ENCODE measurements around the gene NCOA1. TPM values are rescaled to one million over a fixed set of nuclear protein-coding genes. Genes with fewer than 3 reads are reported as not detected.

The NCOA1 gene
- total RNA-seq (2014; rRNA removed; shearing (Covaris generic); ENCODE audit: low replicate concordance): 4.1 and 5.4 TPM in 2 replicates

- peaks cover 20% of the 10 kb centered on the region for H3K4me1 ChIP-seq (ENCODE audit: low read length)
- 0 out of 2 replicates have a peak, but pooled peaks cover 8% of the 10 kb centered on the region for H4K20me1 ChIP-seq (ENCODE audit: insufficient read depth, low read depth, low read length)
- H2AFZ ChIP-seq (ENCODE audit: low read length): peak within 1 kb of the TSS; percentile 94
- H3K9ac ChIP-seq (ENCODE audit: low read length): peak within 1 kb of the TSS; percentile 77
- no peaks in the 10 kb centered on the region for H3K9me2 ChIP-seq (replicated peaks; ENCODE audit: insufficient read depth, low read length)
- no peaks in the 10 kb centered on the region for H3K79me2 ChIP-seq (ENCODE audit: low read length)
- no peak within 1 kb of the TSS for H3K27ac ChIP-seq (ENCODE audit: low read length)
- H3K4me2 ChIP-seq (ENCODE audit: low read depth, low read length, poor library complexity, severe bottlenecking): peak within 1 kb of the TSS; percentile 76
- peak within 1 kb of the TSS; percentile 71 for H3K4me3 ChIP-seq (ENCODE audit: low read length)
- DNase-seq: peak; percentile 95
- no peaks in the 10 kb centered on the region for H3K9me3 ChIP-seq (ENCODE audit: low read length)
- no peaks in the 10 kb centered on the region for H3K36me3 ChIP-seq (ENCODE audit: insufficient read depth, low read length)
- H3K27me3 ChIP-seq (ENCODE audit: low read length): no peaks in the 10 kb centered on the region
Observed at GRCh38 chr2:24490690-24491541, at the start of gene NCOA1. Gene NCOA1 (plus strand): TSS chr2:24491254. CDS start chr2:24658678, 167,424 bp downstream.

GRCh38 chr2:24448797-24449196 is 42.3 kb upstream of the NCOA1 start:
- no peak for DNase-seq
- Histone ChIP-seq H3K27me3 (ENCODE audit: low read length) (no peaks in the 10 kb centered on the region), H3K79me2 (ENCODE audit: low read length) (no peaks in the 10 kb centered on the region), H3K9me3 (ENCODE audit: low read length) (no peaks in the 10 kb centered on the region), H3K4me3 (ENCODE audit: low read length) (no peak overlapping the region), H3K27ac (ENCODE audit: low read length) (no peak overlapping the region), H3K9me2 (replicated peaks; ENCODE audit: insufficient read depth, low read length) (no peaks in the 10 kb centered on the region), H4K20me1 (ENCODE audit: insufficient read depth, low read depth, low read length) (no peaks in the 10 kb centered on the region), H3K36me3 (ENCODE audit: insufficient read depth, low read length) (no peaks in the 10 kb centered on the region), H3K4me1 (ENCODE audit: low read length) (no peaks in the 10 kb centered on the region), H3K4me2 (ENCODE audit: low read depth, low read length, poor library complexity, severe bottlenecking) (no peak overlapping the region), H2AFZ (ENCODE audit: low read length) (no peak overlapping the region), H3K9ac (ENCODE audit: low read length) (no peak overlapping the region)

GRCh38 chr2:24449344-24449743 is 41.7 kb upstream of the NCOA1 start:
- H3K9ac ChIP-seq (ENCODE audit: low read length): no peak overlapping the region
- H2AFZ ChIP-seq (ENCODE audit: low read length): no peak overlapping the region
- no peaks in the 10 kb centered on the region for H3K9me3 ChIP-seq (ENCODE audit: low read length)
- H3K9me2 ChIP-seq (replicated peaks; ENCODE audit: insufficient read depth, low read length): no peaks in the 10 kb centered on the region
- H3K27me3 ChIP-seq (ENCODE audit: low read length): no peaks in the 10 kb centered on the region
- H3K79me2 ChIP-seq (ENCODE audit: low read length): no peaks in the 10 kb centered on the region
- H3K27ac ChIP-seq (ENCODE audit: low read length): no peak overlapping the region
- DNase-seq: no peak
- H3K4me1 ChIP-seq (ENCODE audit: low read length): no peaks in the 10 kb centered on the region
- no peak overlapping the region for H3K4me3 ChIP-seq (ENCODE audit: low read length)
- H3K4me2 ChIP-seq (ENCODE audit: low read depth, low read length, poor library complexity, severe bottlenecking): no peak overlapping the region
- no peaks in the 10 kb centered on the region for H3K36me3 ChIP-seq (ENCODE audit: insufficient read depth, low read length)
- H4K20me1 ChIP-seq (ENCODE audit: insufficient read depth, low read depth, low read length): no peaks in the 10 kb centered on the region

- H3K9me2 ChIP-seq (replicated peaks; ENCODE audit: insufficient read depth, low read length): no peaks in the 10 kb centered on the region
- no peak overlapping the region for H3K27ac ChIP-seq (ENCODE audit: low read length)
- H3K36me3 ChIP-seq (ENCODE audit: insufficient read depth, low read length): no peaks in the 10 kb centered on the region
- DNase-seq: no peak
- no peaks in the 10 kb centered on the region for H3K9me3 ChIP-seq (ENCODE audit: low read length)
- no peaks in the 10 kb centered on the region for H3K79me2 ChIP-seq (ENCODE audit: low read length)
- H3K4me2 ChIP-seq (ENCODE audit: low read depth, low read length, poor library complexity, severe bottlenecking): no peak overlapping the region
- H3K27me3 ChIP-seq (ENCODE audit: low read length): no peaks in the 10 kb centered on the region
- no peaks in the 10 kb centered on the region for H4K20me1 ChIP-seq (ENCODE audit: insufficient read depth, low read depth, low read length)
- no peak overlapping the region for H3K4me3 ChIP-seq (ENCODE audit: low read length)
- H3K4me1 ChIP-seq (ENCODE audit: low read length): no peaks in the 10 kb centered on the region
- H2AFZ ChIP-seq (ENCODE audit: low read length): no peak overlapping the region
- H3K9ac ChIP-seq (ENCODE audit: low read length): no peak overlapping the region
Observed at GRCh38 chr2:24451805-24452501, 39.1 kb upstream of the NCOA1 start.

GRCh38 chr2:24452502-24452885 is 38.6 kb upstream of the NCOA1 start:
- Histone ChIP-seq H4K20me1 (ENCODE audit: insufficient read depth, low read depth, low read length) (no peaks in the 10 kb centered on the region), H3K4me3 (ENCODE audit: low read length) (no peak overlapping the region), H3K4me1 (ENCODE audit: low read length) (no peaks in the 10 kb centered on the region), H3K27me3 (ENCODE audit: low read length) (no peaks in the 10 kb centered on the region), H3K79me2 (ENCODE audit: low read length) (no peaks in the 10 kb centered on the region), H3K9me3 (ENCODE audit: low read length) (no peaks in the 10 kb centered on the region), H3K9me2 (replicated peaks; ENCODE audit: insufficient read depth, low read length) (no peaks in the 10 kb centered on the region), H2AFZ (ENCODE audit: low read length) (no peak overlapping the region), H3K4me2 (ENCODE audit: low read depth, low read length, poor library complexity, severe bottlenecking) (no peak overlapping the region), H3K27ac (ENCODE audit: low read length) (no peak overlapping the region), H3K36me3 (ENCODE audit: insufficient read depth, low read length) (no peaks in the 10 kb centered on the region), H3K9ac (ENCODE audit: low read length) (no peak overlapping the region)
- DNase-seq: no peak

- Histone ChIP-seq H3K36me3 (ENCODE audit: insufficient read depth, low read length) (no peaks in the 10 kb centered on the region), H3K27me3 (ENCODE audit: low read length) (no peaks in the 10 kb centered on the region), H3K27ac (ENCODE audit: low read length) (no peak overlapping the region), H3K9ac (ENCODE audit: low read length) (no peak overlapping the region), H3K79me2 (ENCODE audit: low read length) (no peaks in the 10 kb centered on the region), H3K9me3 (ENCODE audit: low read length) (no peaks in the 10 kb centered on the region), H4K20me1 (ENCODE audit: insufficient read depth, low read depth, low read length) (no peaks in the 10 kb centered on the region), H3K4me2 (ENCODE audit: low read depth, low read length, poor library complexity, severe bottlenecking) (no peak overlapping the region), H3K4me3 (ENCODE audit: low read length) (no peak overlapping the region), H3K4me1 (ENCODE audit: low read length) (no peaks in the 10 kb centered on the region), H3K9me2 (replicated peaks; ENCODE audit: insufficient read depth, low read length) (no peaks in the 10 kb centered on the region), H2AFZ (ENCODE audit: low read length) (no peak overlapping the region)
- no peak for DNase-seq
Observed at GRCh38 chr2:24453379-24454073, 37.5 kb upstream of the NCOA1 start.

- Histone ChIP-seq H3K27ac (ENCODE audit: low read length) (no peak overlapping the region), H3K27me3 (ENCODE audit: low read length) (no peaks in the 10 kb centered on the region), H2AFZ (ENCODE audit: low read length) (no peak overlapping the region), H3K36me3 (ENCODE audit: insufficient read depth, low read length) (no peaks in the 10 kb centered on the region), H3K9ac (ENCODE audit: low read length) (no peak overlapping the region), H3K9me3 (ENCODE audit: low read length) (no peaks in the 10 kb centered on the region), H4K20me1 (ENCODE audit: insufficient read depth, low read depth, low read length) (no peaks in the 10 kb centered on the region), H3K9me2 (replicated peaks; ENCODE audit: insufficient read depth, low read length) (no peaks in the 10 kb centered on the region), H3K4me3 (ENCODE audit: low read length) (no peak overlapping the region), H3K4me2 (ENCODE audit: low read depth, low read length, poor library complexity, severe bottlenecking) (no peak overlapping the region), H3K79me2 (ENCODE audit: low read length) (no peaks in the 10 kb centered on the region), H3K4me1 (ENCODE audit: low read length) (no peaks in the 10 kb centered on the region)
- DNase-seq: no peak
Observed at GRCh38 chr2:24454294-24454693, 36.8 kb upstream of the NCOA1 start.

All from Karpas-422 (cell line).